GM23338 (cell line): ENCODE measurements around the gene TFB2M. TPM values are rescaled to one million over a fixed set of nuclear protein-coding genes. Genes with fewer than 3 reads are reported as not detected.
A peak's percentile ranks its signal among the peaks of the same experiment; 100 is the strongest.

Experiments
- ATAC-seq: fragments of 200-7000 bp; cut with Tn5 transposase; 3 replicates; pipeline ENCODE4 v1.9.1; 2020
- DNase-seq: peaks from one replicate; pipeline ENCODE4 v3.0.0-alpha.2; 2015; ENCODE audit warnings: low spot score
- H2AFZ ChIP-seq: fragments of 200-600 bp; sonication (generic); 2 replicates; pipeline ENCODE4 v1.8.0; 2016; ENCODE audit warnings: antibody characterized with exemption, mild to moderate bottlenecking, moderate library complexity
- H3F3A ChIP-seq: fragments of 200-600 bp; sonication (generic); replicated peaks from 2 replicates; pipeline ENCODE4 v1.8.0; 2017; ENCODE audit warnings: antibody characterized with exemption, mixed run types, low read depth
- H3K27ac ChIP-seq: fragments of 200-600 bp; sonication (generic); 2 replicates; pipeline ENCODE4 v1.6.1; 2016; ENCODE audit warnings: low read depth
- H3K27me3 ChIP-seq: fragments of 200-600 bp; sonication (generic); 2 replicates; pipeline ENCODE4 v1.8.0; 2016; ENCODE audit warnings: mild to moderate bottlenecking, mixed run types, moderate library complexity; ENCODE audit not compliant: insufficient read depth
- H3K36me3 ChIP-seq: fragments of 200-600 bp; sonication (generic); 2 replicates; pipeline ENCODE4 v1.8.0; 2016; ENCODE audit warnings: mild to moderate bottlenecking; ENCODE audit not compliant: insufficient read depth
- H3K4me1 ChIP-seq: fragments of 200-600 bp; sonication (generic); 2 replicates; pipeline ENCODE4 v1.8.0; 2016; ENCODE audit warnings: mild to moderate bottlenecking, moderate library complexity; ENCODE audit not compliant: insufficient read depth
- H3K4me2 ChIP-seq: fragments of 200-600 bp; sonication (generic); 2 replicates; pipeline ENCODE4 v1.7.1; 2017; ENCODE audit warnings: mixed run types
- H3K4me3 ChIP-seq: fragments of 200-600 bp; sonication (generic); 2 replicates; pipeline ENCODE4 v1.6.1; 2016; ENCODE audit warnings: mixed run types
- H3K79me2 ChIP-seq: fragments of 200-600 bp; sonication (generic); replicated peaks from 2 replicates; pipeline ENCODE4 v1.8.0; 2017; ENCODE audit warnings: mild to moderate bottlenecking; ENCODE audit not compliant: insufficient read depth
- H3K9me2 ChIP-seq: fragments of 200-600 bp; sonication (generic); 2 replicates; pipeline ENCODE4 v1.8.0; 2017; ENCODE audit not compliant: insufficient read depth
- H4K20me1 ChIP-seq: fragments of 200-600 bp; sonication (generic); replicated peaks from 2 replicates; pipeline ENCODE4 v1.8.0; 2017; ENCODE audit warnings: mild to moderate bottlenecking; ENCODE audit not compliant: insufficient read depth
- H3K27ac Mint-ChIP-seq: 2 replicates; pipeline ENCODE4 v1.8.0; 2020; ENCODE audit warnings: inconsistent platforms, mild to moderate bottlenecking, moderate library complexity, mixed read lengths
- H3K27me3 Mint-ChIP-seq: 3 replicates; pipeline ENCODE4 v1.8.0; 2022; ENCODE audit warnings: low read depth, mild to moderate bottlenecking, moderate library complexity, mixed read lengths, inconsistent platforms; ENCODE audit not compliant: insufficient read depth, poor library complexity
- H3K36me3 Mint-ChIP-seq: 3 replicates; pipeline ENCODE4 v1.8.0; 2021; ENCODE audit warnings: low read depth, mild to moderate bottlenecking, inconsistent platforms, moderate library complexity, mixed read lengths
- H3K4me1 Mint-ChIP-seq: 3 replicates; pipeline ENCODE4 v1.8.0; 2020; ENCODE audit warnings: mild to moderate bottlenecking, inconsistent platforms, mixed read lengths
- H3K4me3 Mint-ChIP-seq: 3 replicates; pipeline ENCODE4 v1.8.0; 2021; ENCODE audit warnings: moderate library complexity, mild to moderate bottlenecking, inconsistent platforms, mixed read lengths
- H3K9me3 Mint-ChIP-seq: 3 replicates; pipeline ENCODE4 v1.8.0; 2020; ENCODE audit warnings: moderate library complexity, mild to moderate bottlenecking, inconsistent platforms, mixed read lengths
- CREB1 ChIP-seq: fragments of 250-450 bp; sonication (Bioruptor Pico); IDR thresholded peaks from 2 replicates; pipeline ENCODE4 v1.5.0; 2020; ENCODE audit warnings: low read depth, mild to moderate bottlenecking, moderate library complexity
- EZH2 ChIP-seq: fragments of 200-600 bp; sonication (generic); IDR thresholded peaks from one replicate; pipeline ENCODE4 v1.8.0; 2017; ENCODE audit warnings: antibody characterized with exemption, mild to moderate bottlenecking, low read depth; ENCODE audit not compliant: unreplicated experiment
- EZH2phosphoT487 ChIP-seq: fragments of 200-600 bp; sonication (generic); IDR thresholded peaks from one replicate; pipeline ENCODE4 v1.8.1; 2018; ENCODE audit warnings: antibody characterized with exemption; ENCODE audit not compliant: unreplicated experiment
- JUNB ChIP-seq: IDR thresholded peaks from one replicate; pipeline ENCODE4 v1.6.1; 2016; ENCODE audit warnings: antibody characterized with exemption; ENCODE audit not compliant: unreplicated experiment
- NANOG ChIP-seq: IDR thresholded peaks from 2 replicates; pipeline ENCODE4 v1.6.1; 2016; ENCODE audit warnings: antibody characterized with exemption, borderline replicate concordance
- POLR2AphosphoS5 ChIP-seq: IDR thresholded peaks from 2 replicates; pipeline ENCODE4 v1.6.1; 2016; ENCODE audit warnings: antibody characterized with exemption, low read depth
- ZNF114 ChIP-seq: fragments of 250-450 bp; sonication (Bioruptor Pico); IDR thresholded peaks from 2 replicates; pipeline ENCODE4 v1.5.0; 2020; ENCODE audit warnings: mild to moderate bottlenecking, moderate library complexity
- ZNF331 ChIP-seq: fragments of 250-450 bp; sonication (Bioruptor Pico); IDR thresholded peaks from 2 replicates; pipeline ENCODE4 v1.5.0; 2020; ENCODE audit warnings: low read depth, mild to moderate bottlenecking, moderate library complexity
- polyA plus RNA-seq: library from polyadenylated mRNA; unstranded; fragments of >200 nt; fragmentation: Nextera tagmentation; extraction: Ambion mirVana; gene quantifications from 2 replicates; pipeline ENCODE4 v1.2.1, GENCODE V29; 2016
- total RNA-seq: library from RNA; depleted of rRNA; stranded (reverse); fragments of >200 nt; shearing (Covaris generic); gene quantifications from 2 replicates; pipeline ENCODE4 v1.2.3, GENCODE V29; 2014
- TF ChIP-seq, protein P1 (sequence below), 2 experiments: fragments of 200-600 bp in 1 of 2; sonication (generic) in 1 of 2; conservative IDR thresholded peaks; 2 replicates each; pipeline versions ENCODE4 v1.5.1 to v1.6.1; 2016 to 2017; ENCODE audit warnings: antibody characterized with exemption in 2 of 2, low read depth in 2 of 2, mild to moderate bottlenecking in 2 of 2, moderate library complexity in 1 of 2
- TF ChIP-seq, protein P2 (sequence below): fragments of 250-450 bp; sonication (Bioruptor Pico); IDR thresholded peaks from 2 replicates; pipeline ENCODE4 v1.5.0; 2020; ENCODE audit warnings: mild to moderate bottlenecking, moderate library complexity
- TF ChIP-seq, protein P3 (sequence below): IDR thresholded peaks from 2 replicates; pipeline ENCODE4 v1.6.1; 2016; ENCODE audit warnings: antibody characterized with exemption

TFB2M gene
- total and polyA plus RNA-seq, 2 experiments from 2014 or later: 18.7 to 24.9 TPM

DNA sequence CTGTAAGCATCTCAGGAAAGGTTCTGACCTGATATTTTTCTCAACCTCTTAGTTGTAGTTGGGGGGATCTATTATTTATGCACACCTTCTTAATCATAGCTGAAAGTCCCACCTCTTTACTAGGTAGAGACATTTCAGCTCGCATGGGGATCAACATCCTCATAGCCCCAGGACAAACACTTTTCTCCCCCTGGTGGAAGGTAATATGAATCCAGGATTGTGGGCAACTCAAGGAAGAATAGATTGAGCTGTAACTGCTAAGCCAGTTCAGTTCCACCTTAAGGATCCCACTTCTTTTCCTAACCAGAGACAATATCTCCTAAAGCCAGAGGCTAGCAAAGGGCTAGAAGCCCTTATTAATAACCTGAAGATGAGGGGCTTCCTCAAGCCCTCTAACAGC is 33.5 kb downstream of the TFB2M start:
- no peak overlapping the region for H3K4me2 ChIP-seq
- DNase-seq: no peak
- ATAC-seq: no peak
- no peaks in the 10 kb centered on the region for H4K20me1 ChIP-seq
- no peak overlapping the region for H3K27ac ChIP-seq
- no peak overlapping the region for H3K4me3 Mint-ChIP-seq
- peaks cover 11% of the 10 kb centered on the region; the same call in 2 of the 3 replicates for H3K36me3 Mint-ChIP-seq
- no peaks in the 10 kb centered on the region for H3K4me1 Mint-ChIP-seq
- no peaks in the 10 kb centered on the region for H3F3A ChIP-seq
- no peaks in the 10 kb centered on the region for H3K36me3 ChIP-seq
- no peak overlapping the region for H3K27ac Mint-ChIP-seq
- H3K79me2 ChIP-seq: no peaks in the 10 kb centered on the region
- H3K27me3 ChIP-seq: no peaks in the 10 kb centered on the region
- H3K4me3 ChIP-seq: no peak overlapping the region
- TF ChIP-seq POLR2AphosphoS5: no peak
- TF ChIP-seq, protein P1, sequence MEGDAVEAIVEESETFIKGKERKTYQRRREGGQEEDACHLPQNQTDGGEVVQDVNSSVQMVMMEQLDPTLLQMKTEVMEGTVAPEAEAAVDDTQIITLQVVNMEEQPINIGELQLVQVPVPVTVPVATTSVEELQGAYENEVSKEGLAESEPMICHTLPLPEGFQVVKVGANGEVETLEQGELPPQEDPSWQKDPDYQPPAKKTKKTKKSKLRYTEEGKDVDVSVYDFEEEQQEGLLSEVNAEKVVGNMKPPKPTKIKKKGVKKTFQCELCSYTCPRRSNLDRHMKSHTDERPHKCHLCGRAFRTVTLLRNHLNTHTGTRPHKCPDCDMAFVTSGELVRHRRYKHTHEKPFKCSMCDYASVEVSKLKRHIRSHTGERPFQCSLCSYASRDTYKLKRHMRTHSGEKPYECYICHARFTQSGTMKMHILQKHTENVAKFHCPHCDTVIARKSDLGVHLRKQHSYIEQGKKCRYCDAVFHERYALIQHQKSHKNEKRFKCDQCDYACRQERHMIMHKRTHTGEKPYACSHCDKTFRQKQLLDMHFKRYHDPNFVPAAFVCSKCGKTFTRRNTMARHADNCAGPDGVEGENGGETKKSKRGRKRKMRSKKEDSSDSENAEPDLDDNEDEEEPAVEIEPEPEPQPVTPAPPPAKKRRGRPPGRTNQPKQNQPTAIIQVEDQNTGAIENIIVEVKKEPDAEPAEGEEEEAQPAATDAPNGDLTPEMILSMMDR (conservative IDR thresholded peaks at IDR 0.05; ENCODE audit: low read depth in 2 of 2): 0 out of 4 replicates have a peak, but pooled peaks of 1 of the 2 experiments have one; percentile 1
- no peaks in the 10 kb centered on the region for H3K27me3 Mint-ChIP-seq
- peaks cover 42% of the 10 kb centered on the region for H3K9me3 Mint-ChIP-seq
- 0 out of 2 replicates have a peak, but pooled peaks cover under 1% of the 10 kb centered on the region for H3K4me1 ChIP-seq
- H3K9me2 ChIP-seq: no peaks in the 10 kb centered on the region
- H2AFZ ChIP-seq: no peak overlapping the region

DNA sequence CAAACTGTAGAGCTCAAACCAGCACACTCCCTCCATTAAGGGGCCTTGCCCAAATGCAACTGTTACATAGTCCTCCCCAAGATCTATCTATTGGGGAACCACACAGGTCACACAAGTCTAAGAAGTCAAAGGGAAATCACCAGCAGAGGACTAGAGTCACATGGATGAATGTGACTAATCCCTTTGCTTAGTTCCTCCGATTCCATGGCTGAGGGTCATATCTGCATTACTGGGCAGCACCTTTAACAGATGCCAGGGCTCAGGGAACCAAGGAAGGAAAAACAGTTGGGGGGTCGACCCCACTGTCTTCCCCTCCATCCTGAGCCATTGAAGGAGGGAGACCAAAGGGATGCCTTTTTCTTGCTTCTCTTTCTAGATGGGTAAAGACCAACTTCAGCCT is 35.6 kb downstream of the TFB2M start:
- Histone ChIP-seq H3K4me1 (no peaks in the 10 kb centered on the region), H3K4me3 (no peak overlapping the region), H3K36me3 (no peaks in the 10 kb centered on the region), H4K20me1 (no peaks in the 10 kb centered on the region), H3K79me2 (no peaks in the 10 kb centered on the region), H2AFZ (no peak overlapping the region), H3K27me3 (no peaks in the 10 kb centered on the region), H3K4me2 (no peak overlapping the region), H3F3A (no peaks in the 10 kb centered on the region), H3K9me2 (no peaks in the 10 kb centered on the region), H3K27ac (no peak overlapping the region)
- DNase-seq (no peak), ATAC-seq (no peak)
- peaks cover 3% of the 10 kb centered on the region for H3K27me3 Mint-ChIP-seq
- H3K4me3 Mint-ChIP-seq: no peak overlapping the region
- H3K27ac Mint-ChIP-seq: no peak overlapping the region
- H3K4me1 Mint-ChIP-seq: no peaks in the 10 kb centered on the region; the same call in 2 of the 3 replicates
- H3K9me3 Mint-ChIP-seq: peaks cover 46% of the 10 kb centered on the region
- peaks cover 11% of the 10 kb centered on the region; the same call in 2 of the 3 replicates for H3K36me3 Mint-ChIP-seq
- TF ChIP-seq NANOG: no peak
- TF ChIP-seq, protein P1 (conservative IDR thresholded peaks at IDR 0.05; ENCODE audit: low read depth in 2 of 2): no peak
- TF ChIP-seq, protein P2, sequence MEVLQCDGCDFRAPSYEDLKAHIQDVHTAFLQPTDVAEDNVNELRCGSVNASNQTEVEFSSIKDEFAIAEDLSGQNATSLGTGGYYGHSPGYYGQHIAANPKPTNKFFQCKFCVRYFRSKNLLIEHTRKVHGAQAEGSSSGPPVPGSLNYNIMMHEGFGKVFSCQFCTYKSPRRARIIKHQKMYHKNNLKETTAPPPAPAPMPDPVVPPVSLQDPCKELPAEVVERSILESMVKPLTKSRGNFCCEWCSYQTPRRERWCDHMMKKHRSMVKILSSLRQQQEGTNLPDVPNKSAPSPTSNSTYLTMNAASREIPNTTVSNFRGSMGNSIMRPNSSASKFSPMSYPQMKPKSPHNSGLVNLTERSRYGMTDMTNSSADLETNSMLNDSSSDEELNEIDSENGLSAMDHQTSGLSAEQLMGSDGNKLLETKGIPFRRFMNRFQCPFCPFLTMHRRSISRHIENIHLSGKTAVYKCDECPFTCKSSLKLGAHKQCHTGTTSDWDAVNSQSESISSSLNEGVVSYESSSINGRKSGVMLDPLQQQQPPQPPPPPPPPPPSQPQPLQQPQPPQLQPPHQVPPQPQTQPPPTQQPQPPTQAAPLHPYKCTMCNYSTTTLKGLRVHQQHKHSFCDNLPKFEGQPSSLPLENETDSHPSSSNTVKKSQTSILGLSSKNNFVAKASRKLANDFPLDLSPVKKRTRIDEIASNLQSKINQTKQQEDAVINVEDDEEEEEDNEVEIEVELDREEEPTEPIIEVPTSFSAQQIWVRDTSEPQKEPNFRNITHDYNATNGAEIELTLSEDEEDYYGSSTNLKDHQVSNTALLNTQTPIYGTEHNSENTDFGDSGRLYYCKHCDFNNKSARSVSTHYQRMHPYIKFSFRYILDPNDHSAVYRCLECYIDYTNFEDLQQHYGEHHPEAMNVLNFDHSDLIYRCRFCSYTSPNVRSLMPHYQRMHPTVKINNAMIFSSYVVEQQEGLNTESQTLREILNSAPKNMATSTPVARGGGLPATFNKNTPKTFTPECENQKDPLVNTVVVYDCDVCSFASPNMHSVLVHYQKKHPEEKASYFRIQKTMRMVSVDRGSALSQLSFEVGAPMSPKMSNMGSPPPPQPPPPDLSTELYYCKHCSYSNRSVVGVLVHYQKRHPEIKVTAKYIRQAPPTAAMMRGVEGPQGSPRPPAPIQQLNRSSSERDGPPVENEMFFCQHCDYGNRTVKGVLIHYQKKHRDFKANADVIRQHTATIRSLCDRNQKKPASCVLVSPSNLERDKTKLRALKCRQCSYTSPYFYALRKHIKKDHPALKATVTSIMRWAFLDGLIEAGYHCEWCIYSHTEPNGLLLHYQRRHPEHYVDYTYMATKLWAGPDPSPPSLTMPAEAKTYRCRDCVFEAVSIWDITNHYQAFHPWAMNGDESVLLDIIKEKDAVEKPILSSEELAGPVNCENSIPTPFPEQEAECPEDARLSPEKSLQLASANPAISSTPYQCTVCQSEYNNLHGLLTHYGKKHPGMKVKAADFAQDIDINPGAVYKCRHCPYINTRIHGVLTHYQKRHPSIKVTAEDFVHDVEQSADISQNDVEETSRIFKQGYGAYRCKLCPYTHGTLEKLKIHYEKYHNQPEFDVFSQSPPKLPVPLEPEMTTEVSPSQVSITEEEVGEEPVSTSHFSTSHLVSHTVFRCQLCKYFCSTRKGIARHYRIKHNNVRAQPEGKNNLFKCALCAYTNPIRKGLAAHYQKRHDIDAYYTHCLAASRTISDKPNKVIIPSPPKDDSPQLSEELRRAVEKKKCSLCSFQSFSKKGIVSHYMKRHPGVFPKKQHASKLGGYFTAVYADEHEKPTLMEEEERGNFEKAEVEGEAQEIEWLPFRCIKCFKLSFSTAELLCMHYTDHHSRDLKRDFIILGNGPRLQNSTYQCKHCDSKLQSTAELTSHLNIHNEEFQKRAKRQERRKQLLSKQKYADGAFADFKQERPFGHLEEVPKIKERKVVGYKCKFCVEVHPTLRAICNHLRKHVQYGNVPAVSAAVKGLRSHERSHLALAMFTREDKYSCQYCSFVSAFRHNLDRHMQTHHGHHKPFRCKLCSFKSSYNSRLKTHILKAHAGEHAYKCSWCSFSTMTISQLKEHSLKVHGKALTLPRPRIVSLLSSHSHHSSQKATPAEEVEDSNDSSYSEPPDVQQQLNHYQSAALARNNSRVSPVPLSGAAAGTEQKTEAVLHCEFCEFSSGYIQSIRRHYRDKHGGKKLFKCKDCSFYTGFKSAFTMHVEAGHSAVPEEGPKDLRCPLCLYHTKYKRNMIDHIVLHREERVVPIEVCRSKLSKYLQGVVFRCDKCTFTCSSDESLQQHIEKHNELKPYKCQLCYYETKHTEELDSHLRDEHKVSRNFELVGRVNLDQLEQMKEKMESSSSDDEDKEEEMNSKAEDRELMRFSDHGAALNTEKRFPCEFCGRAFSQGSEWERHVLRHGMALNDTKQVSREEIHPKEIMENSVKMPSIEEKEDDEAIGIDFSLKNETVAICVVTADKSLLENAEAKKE: no peak
- TF ChIP-seq JUNB: no peak
- no peak for TF ChIP-seq ZNF331
- TF ChIP-seq, protein P3, sequence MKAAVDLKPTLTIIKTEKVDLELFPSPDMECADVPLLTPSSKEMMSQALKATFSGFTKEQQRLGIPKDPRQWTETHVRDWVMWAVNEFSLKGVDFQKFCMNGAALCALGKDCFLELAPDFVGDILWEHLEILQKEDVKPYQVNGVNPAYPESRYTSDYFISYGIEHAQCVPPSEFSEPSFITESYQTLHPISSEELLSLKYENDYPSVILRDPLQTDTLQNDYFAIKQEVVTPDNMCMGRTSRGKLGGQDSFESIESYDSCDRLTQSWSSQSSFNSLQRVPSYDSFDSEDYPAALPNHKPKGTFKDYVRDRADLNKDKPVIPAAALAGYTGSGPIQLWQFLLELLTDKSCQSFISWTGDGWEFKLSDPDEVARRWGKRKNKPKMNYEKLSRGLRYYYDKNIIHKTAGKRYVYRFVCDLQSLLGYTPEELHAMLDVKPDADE: no peak
- TF ChIP-seq EZH2: no peak
- TF ChIP-seq EZH2phosphoT487: no peak
- no peak for TF ChIP-seq CREB1
- TF ChIP-seq POLR2AphosphoS5: no peak
- no peak for TF ChIP-seq ZNF114 (CRISPR knock-in tag)
